ENCODE data around the gene STAM2. TPM values are rescaled to one million over a fixed set of nuclear protein-coding genes. Genes with fewer than 3 reads are reported as not detected.
"Not testable (repeated sequence)": the region's sequence is repeated elsewhere in the genome, so short reads cannot be mapped to it uniquely, and the experiment has no call there.

Gene STAM2
- total and polyA plus RNA-seq, 4 experiments from 2014 or later, result 2.9 to 25.3 (median 12.5) TPM

DNA sequence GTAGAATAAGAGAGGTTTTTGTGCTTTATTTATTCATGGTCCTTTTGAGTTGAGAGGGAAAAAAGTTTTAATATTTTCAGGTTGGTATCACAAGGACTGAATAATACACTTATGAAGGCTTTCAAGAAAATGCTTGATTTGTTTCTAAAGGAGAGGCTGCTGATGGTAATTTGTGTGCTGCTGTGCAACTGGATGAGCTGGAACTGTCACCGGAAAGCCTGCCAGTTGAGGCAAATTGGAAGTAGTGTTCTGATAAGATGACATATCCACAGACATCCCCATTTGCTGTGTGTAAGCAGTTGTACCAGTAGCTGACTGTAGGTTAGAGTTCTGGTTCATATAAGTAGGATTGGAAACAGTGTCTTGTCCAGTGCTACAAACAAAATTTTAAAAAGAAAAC is 55.1 kb downstream of the STAM2 start:
- Mint-ChIP-seq H3K4me3 (no peak overlapping the region), H3K27me3 (no peaks in the 10 kb centered on the region), H3K9me3 (no peaks in the 10 kb centered on the region), H3K4me1 (no peaks in the 10 kb centered on the region), H3K27ac (peak overlapping the region in 1 of 7 donors; percentile 29), H3K36me3 (peaks cover 41 to 46% of the 10 kb centered on the region in 2 donors)
- Histone ChIP-seq H3K27ac (ENCODE audit: low read depth, low read length) (no peak overlapping the region), H3K4me3 (ENCODE audit: low read length in 2 of 2) (no peak overlapping the region), H3K4me1 (ENCODE audit: insufficient read depth, low read length) (no peaks in the 10 kb centered on the region), H3K9me3 (ENCODE audit: control insufficient read depth in 1 of 2, low read length in 2 of 2) (no peaks in the 10 kb centered on the region), H3K36me3 (ENCODE audit: insufficient read depth, low read length) (no peaks in the 10 kb centered on the region), H3K27me3 (ENCODE audit: insufficient read depth, low read length) (no peaks in the 10 kb centered on the region)
- POLR2A ChIA-PET (ENCODE audit: partially characterized antibody), result no interaction called here
- CTCF ChIA-PET (ENCODE audit: partially characterized antibody), result no interaction called here
- no peak for DNase-seq
- intact Hi-C loops (cut with micrococcal nuclease), result no loop called here

DNA sequence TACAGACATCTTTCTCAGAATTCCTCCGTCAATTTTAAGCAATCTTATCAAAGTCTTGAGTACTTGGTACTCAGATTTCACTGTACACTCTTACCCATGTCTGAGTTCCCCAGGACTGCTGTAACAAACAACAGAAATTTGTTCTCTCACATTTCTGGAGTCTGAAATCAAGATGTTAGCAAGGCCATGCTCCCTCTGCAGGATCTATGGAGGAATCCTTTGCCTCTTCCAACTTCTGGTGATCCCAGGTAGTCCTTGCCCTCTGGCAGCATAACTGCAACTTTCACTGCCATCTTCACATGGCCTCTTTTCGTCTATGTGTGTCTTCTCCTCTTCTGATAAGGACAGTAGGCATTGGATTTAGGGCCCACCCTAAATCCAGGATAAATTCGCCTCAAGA is 59.6 kb downstream of the STAM2 start:
- H3K4me3 Mint-ChIP-seq, result no peak overlapping the region
- Histone ChIP-seq H3K4me3 (ENCODE audit: low read length in 2 of 2) (no peak overlapping the region), H3K9me3 (ENCODE audit: control insufficient read depth in 1 of 2, low read length in 2 of 2) (no peaks in the 10 kb centered on the region), H3K36me3 (ENCODE audit: insufficient read depth, low read length) (no peaks in the 10 kb centered on the region), H3K4me1 (ENCODE audit: insufficient read depth, low read length) (no peaks in the 10 kb centered on the region), H3K27ac (ENCODE audit: low read depth, low read length) (no peak overlapping the region), H3K27me3 (ENCODE audit: insufficient read depth, low read length) (no peaks in the 10 kb centered on the region)
- POLR2A ChIA-PET (ENCODE audit: partially characterized antibody), result no interaction called here
- CTCF ChIA-PET (ENCODE audit: partially characterized antibody), result no interaction called here
- no peaks in the 10 kb centered on the region for H3K27me3 Mint-ChIP-seq
- peak overlapping the region in 1 of 7 donors; percentile 60 for H3K27ac Mint-ChIP-seq
- no peaks in the 10 kb centered on the region for H3K9me3 Mint-ChIP-seq
- no peaks in the 10 kb centered on the region for H3K4me1 Mint-ChIP-seq
- peaks cover 18 to 19% of the 10 kb centered on the region in 2 donors for H3K36me3 Mint-ChIP-seq
- intact Hi-C loops (cut with micrococcal nuclease), result no loop called here
- no peak for DNase-seq

DNA sequence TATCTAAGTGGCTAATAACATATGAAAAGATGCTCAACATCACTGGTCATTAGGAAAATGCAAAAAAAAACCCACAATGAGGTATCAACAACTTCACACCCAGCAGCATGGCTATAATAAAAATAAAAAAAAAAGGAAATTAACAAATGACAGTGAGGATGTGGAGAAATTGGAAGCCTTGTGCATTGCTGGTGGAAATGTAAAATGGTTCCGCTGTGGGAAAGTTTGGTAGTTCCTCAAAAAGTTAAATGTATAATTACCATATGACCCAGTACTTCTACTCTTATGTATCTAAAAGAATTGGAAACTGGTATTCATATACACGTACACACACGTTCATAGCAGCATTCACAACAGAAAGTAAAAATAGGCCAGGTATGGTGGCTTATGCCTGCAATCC is 61.2 kb downstream of the STAM2 start:
- Histone ChIP-seq H3K27ac (ENCODE audit: low read depth, low read length) (no peak overlapping the region), H3K9me3 (ENCODE audit: control insufficient read depth in 1 of 2, low read length in 2 of 2) (no peaks in the 10 kb centered on the region), H3K4me3 (ENCODE audit: low read length in 2 of 2) (no peak overlapping the region), H3K27me3 (ENCODE audit: insufficient read depth, low read length) (no peaks in the 10 kb centered on the region), H3K4me1 (ENCODE audit: insufficient read depth, low read length) (no peaks in the 10 kb centered on the region), H3K36me3 (ENCODE audit: insufficient read depth, low read length) (no peaks in the 10 kb centered on the region)
- intact Hi-C loops (cut with micrococcal nuclease), result no loop called here
- Mint-ChIP-seq H3K4me3 (no peak overlapping the region), H3K27me3 (no peaks in the 10 kb centered on the region), H3K9me3 (no peaks in the 10 kb centered on the region), H3K27ac (no peak overlapping the region), H3K4me1 (no peaks in the 10 kb centered on the region), H3K36me3 (peaks cover 8 to 12% of the 10 kb centered on the region in 2 donors)
- ChIA-PET CTCF (ENCODE audit: partially characterized antibody) (no interaction called here), POLR2A (ENCODE audit: partially characterized antibody) (no interaction called here)
- DNase-seq, result no peak

DNA sequence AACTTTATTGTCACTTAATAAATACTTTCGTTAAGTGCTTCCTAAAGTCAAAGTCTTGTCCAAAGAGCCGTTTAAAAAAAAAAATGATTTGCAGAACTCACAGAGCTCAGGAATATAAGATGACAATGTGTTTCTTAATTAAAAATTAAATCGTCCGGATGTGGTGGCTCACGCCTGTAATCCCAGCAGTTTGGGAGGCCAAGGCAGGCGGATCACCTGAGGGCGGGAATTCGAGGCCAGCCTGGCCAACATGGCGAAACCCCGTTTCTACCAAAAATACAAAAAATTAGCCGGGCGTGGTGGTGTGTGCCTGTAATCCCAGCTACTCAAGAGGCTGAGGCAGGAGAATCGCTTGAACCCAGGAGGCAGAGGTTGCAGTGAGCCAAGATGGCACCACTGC is 68.4 kb downstream of the STAM2 start:
- intact Hi-C loops (cut with micrococcal nuclease); H3K4me1 ChIP-seq (ENCODE audit: insufficient read depth, low read length); H3K9me3 Mint-ChIP-seq; H3K27ac Mint-ChIP-seq; POLR2A ChIA-PET (ENCODE audit: partially characterized antibody); H3K36me3 ChIP-seq (ENCODE audit: insufficient read depth, low read length); H3K4me1 Mint-ChIP-seq; H3K4me3 ChIP-seq (ENCODE audit: low read length in 2 of 2); CTCF ChIA-PET (ENCODE audit: partially characterized antibody); H3K27me3 ChIP-seq (ENCODE audit: insufficient read depth, low read length); DNase-seq; H3K9me3 ChIP-seq (ENCODE audit: control insufficient read depth in 1 of 2, low read length in 2 of 2); H3K4me3 Mint-ChIP-seq; H3K27ac ChIP-seq (ENCODE audit: low read depth, low read length); H3K36me3 Mint-ChIP-seq: not testable (repeated sequence)
- peaks cover 10 to 13% of the 10 kb centered on the region in 2 donors for H3K27me3 Mint-ChIP-seq

DNA sequence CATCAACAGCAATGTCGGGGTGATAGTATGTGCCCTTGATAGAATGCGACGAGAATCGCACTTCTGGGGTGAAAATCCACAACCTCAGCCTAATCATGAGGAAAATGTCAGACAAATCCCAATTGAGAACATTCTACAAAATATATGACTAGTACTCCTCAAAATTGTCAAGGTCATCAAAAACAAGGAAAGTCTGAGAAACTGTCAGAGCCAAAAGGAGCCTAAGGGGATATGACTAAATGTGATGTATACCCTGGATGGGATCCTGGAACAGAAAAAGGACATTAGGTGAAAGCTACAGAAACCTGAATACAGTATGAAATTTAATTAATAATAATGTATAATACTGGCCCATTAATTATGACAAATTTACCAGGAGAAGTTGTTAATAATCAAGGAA is 69.1 kb downstream of the STAM2 start:
- H3K4me3 Mint-ChIP-seq, result no peak overlapping the region
- H3K27me3 ChIP-seq (ENCODE audit: insufficient read depth, low read length), result peaks cover 5% of the 10 kb centered on the region
- H3K36me3 Mint-ChIP-seq, result no peaks in the 10 kb centered on the region
- H3K9me3 ChIP-seq (ENCODE audit: control insufficient read depth in 1 of 2, low read length in 2 of 2), result no peaks in the 10 kb centered on the region
- no peaks in the 10 kb centered on the region for H3K4me1 Mint-ChIP-seq
- no peak for DNase-seq
- H3K9me3 Mint-ChIP-seq, result peaks cover 0 to 2% (median 0%) of the 10 kb centered on the region in 8 donors
- no peaks in the 10 kb centered on the region for H3K4me1 ChIP-seq (ENCODE audit: insufficient read depth, low read length)
- intact Hi-C loops (cut with micrococcal nuclease), result no loop called here
- POLR2A ChIA-PET (ENCODE audit: partially characterized antibody), result no interaction called here
- CTCF ChIA-PET (ENCODE audit: partially characterized antibody), result no interaction called here
- peaks cover 10 to 13% of the 10 kb centered on the region in 2 donors for H3K27me3 Mint-ChIP-seq
- H3K36me3 ChIP-seq (ENCODE audit: insufficient read depth, low read length), result no peaks in the 10 kb centered on the region
- H3K27ac Mint-ChIP-seq, result no peak overlapping the region
- H3K27ac ChIP-seq (ENCODE audit: low read depth, low read length), result no peak overlapping the region
- H3K4me3 ChIP-seq (ENCODE audit: low read length in 2 of 2), result no peak overlapping the region

DNA sequence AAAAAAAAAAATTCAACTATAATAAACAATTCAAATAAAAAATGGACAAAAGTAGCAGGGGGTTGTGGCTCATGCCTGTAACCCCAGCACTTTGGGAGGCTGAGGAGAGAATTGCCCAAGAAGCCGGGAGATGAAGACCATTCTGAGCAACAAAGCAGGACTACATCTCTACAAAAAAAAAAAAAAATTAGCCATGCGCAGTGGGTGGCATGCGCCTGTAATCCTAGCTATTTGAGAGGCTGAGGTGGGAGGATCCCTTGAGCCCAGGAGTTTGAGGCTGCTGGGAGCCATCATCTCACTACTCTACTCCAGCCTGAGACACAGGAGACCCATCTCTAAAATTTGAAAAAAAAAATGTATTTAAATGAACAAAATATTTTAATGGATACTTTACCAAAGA is 72.3 kb downstream of the STAM2 start:
- Mint-ChIP-seq H3K4me3 (no peak overlapping the region), H3K27me3 (peaks cover 25 to 26% of the 10 kb centered on the region in 2 donors), H3K27ac (no peak overlapping the region), H3K36me3 (peaks cover 0 to 1% of the 10 kb centered on the region in 2 donors), H3K4me1 (peaks cover 4 to 12% (median 9%) of the 10 kb centered on the region in 4 donors), H3K9me3 (peaks cover 0 to 2% (median 0%) of the 10 kb centered on the region in 8 donors)
- Histone ChIP-seq H3K27me3 (ENCODE audit: insufficient read depth, low read length) (peaks cover 30% of the 10 kb centered on the region), H3K27ac (ENCODE audit: low read depth, low read length) (no peak overlapping the region), H3K4me1 (ENCODE audit: insufficient read depth, low read length) (peaks cover 8% of the 10 kb centered on the region), H3K9me3 (ENCODE audit: control insufficient read depth in 1 of 2, low read length in 2 of 2) (no peaks in the 10 kb centered on the region), H3K4me3 (ENCODE audit: low read length in 2 of 2) (no peak overlapping the region), H3K36me3 (ENCODE audit: insufficient read depth, low read length) (no peaks in the 10 kb centered on the region)
- intact Hi-C loops (cut with micrococcal nuclease), result no loop called here
- ChIA-PET POLR2A (ENCODE audit: partially characterized antibody) (no interaction called here), CTCF (ENCODE audit: partially characterized antibody) (no interaction called here)
- no peak for DNase-seq

DNA sequence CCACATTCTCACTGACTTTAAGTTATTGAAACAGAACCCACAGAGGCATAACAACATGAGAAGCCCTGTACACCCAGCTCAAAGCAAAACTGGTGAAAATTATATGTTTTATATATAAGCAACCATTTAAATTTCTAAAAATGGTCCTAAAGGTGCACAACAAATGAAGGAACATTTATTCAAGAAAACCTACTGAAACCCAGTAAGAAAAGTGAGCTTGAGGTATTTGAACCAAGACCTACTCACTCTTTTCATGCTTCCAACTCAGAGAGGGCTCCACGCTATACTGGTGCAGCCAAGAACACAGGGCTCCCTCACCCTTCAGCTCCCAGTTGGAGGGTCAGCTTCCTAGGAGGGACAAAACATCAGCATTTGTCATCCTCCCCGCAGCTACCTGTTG is 74.6 kb downstream of the STAM2 start:
- Mint-ChIP-seq H3K36me3 (peaks cover 0 to 5% of the 10 kb centered on the region in 2 donors), H3K27ac (no peak overlapping the region), H3K4me1 (peaks cover 9 to 23% (median 17%) of the 10 kb centered on the region in 4 donors), H3K27me3 (peaks cover 33% of the 10 kb centered on the region in 2 donors), H3K4me3 (no peak overlapping the region), H3K9me3 (peaks cover 0 to 2% (median 0%) of the 10 kb centered on the region in 8 donors)
- H3K4me3 ChIP-seq (ENCODE audit: low read length in 2 of 2), result no peak overlapping the region
- H3K36me3 ChIP-seq (ENCODE audit: insufficient read depth, low read length), result no peaks in the 10 kb centered on the region
- no peaks in the 10 kb centered on the region for H3K9me3 ChIP-seq (ENCODE audit: control insufficient read depth in 1 of 2, low read length in 2 of 2)
- no peak for DNase-seq
- no peak overlapping the region for H3K27ac ChIP-seq (ENCODE audit: low read depth, low read length)
- peaks cover 36% of the 10 kb centered on the region for H3K27me3 ChIP-seq (ENCODE audit: insufficient read depth, low read length)
- ChIA-PET CTCF (ENCODE audit: partially characterized antibody) (no interaction called here), POLR2A (ENCODE audit: partially characterized antibody) (no interaction called here)
- intact Hi-C loops (cut with micrococcal nuclease), result no loop called here
- H3K4me1 ChIP-seq (ENCODE audit: insufficient read depth, low read length), result peaks cover 16% of the 10 kb centered on the region

Data from CD4-positive, alpha-beta memory T cell (primary cell).